Measurements from ENCODE around the gene TMEM205.

GRCh38 chr19:11295180-11295579 is 50.9 kb downstream of the TMEM205 start:
- no peak for TF ChIP-seq CTCF (IDR thresholded peaks at IDR 0.05)
- TF ChIP-seq POLR2A (IDR thresholded peaks at IDR 0.05): no peak

Measured in lower leg skin (tissue), 3 donors.